Endodermal cell (in vitro differentiated cells): ENCODE data around the gene COL18A1. TPM values are rescaled to one million over a fixed set of nuclear protein-coding genes. Genes with fewer than 3 reads are reported as not detected.

Experiments used
- DNase-seq: peaks from one replicate; pipeline ENCODE4 v3.0.0-alpha.2; 2017
- H3K27ac ChIP-seq: 2 replicates; pipeline ENCODE4 v1.5.1; 2013; ENCODE audit warnings: mild to moderate bottlenecking, low read depth, low read length, moderate library complexity
- H3K27me3 ChIP-seq: 2 replicates; pipeline ENCODE4 v1.6.1; 2013; ENCODE audit warnings: mild to moderate bottlenecking, low read length, moderate library complexity; ENCODE audit not compliant: insufficient read depth, control insufficient read depth, poor library complexity, severe bottlenecking
- H3K36me3 ChIP-seq: 2 replicates; pipeline ENCODE4 v1.7.0; 2013; ENCODE audit warnings: mild to moderate bottlenecking, low read length, moderate library complexity; ENCODE audit not compliant: control insufficient read depth, insufficient read depth
- H3K4me1 ChIP-seq: one replicate; pipeline ENCODE4 v1.7.0; 2013; ENCODE audit warnings: low read length; ENCODE audit not compliant: control insufficient read depth, insufficient read depth
- H3K4me3 ChIP-seq: 2 replicates; pipeline ENCODE4 v1.5.1; 2013; ENCODE audit warnings: mild to moderate bottlenecking, low read length, moderate library complexity
- H3K9ac ChIP-seq: 2 replicates; pipeline ENCODE4 v1.6.1; 2013; ENCODE audit warnings: mild to moderate bottlenecking, low read length, moderate library complexity; ENCODE audit not compliant: poor library complexity, severe bottlenecking; ENCODE audit errors: extremely low read depth
- H3K9me3 ChIP-seq: 2 replicates; pipeline ENCODE4 v1.6.1; 2013; ENCODE audit warnings: mild to moderate bottlenecking, low read length, moderate library complexity; ENCODE audit not compliant: control insufficient read depth
- H3K27ac Mint-ChIP-seq: 2 replicates; pipeline ENCODE4 v1.8.0; 2020; ENCODE audit warnings: mixed read lengths
- H3K27me3 Mint-ChIP-seq: 2 replicates; pipeline ENCODE4 v1.8.0; 2021; ENCODE audit warnings: mild to moderate bottlenecking, mixed read lengths; ENCODE audit not compliant: insufficient read depth
- H3K36me3 Mint-ChIP-seq: 2 replicates; pipeline ENCODE4 v1.8.0; 2020; ENCODE audit warnings: low read depth, mixed read lengths
- H3K4me1 Mint-ChIP-seq: 2 replicates; pipeline ENCODE4 v1.8.0; 2020; ENCODE audit warnings: mixed read lengths
- H3K4me3 Mint-ChIP-seq: 2 replicates; pipeline ENCODE4 v1.8.0; 2020; ENCODE audit warnings: mild to moderate bottlenecking, moderate library complexity, mixed read lengths
- H3K9me3 Mint-ChIP-seq: 2 replicates; pipeline ENCODE4 v1.8.0; 2020; ENCODE audit warnings: mild to moderate bottlenecking, mixed read lengths
- CTCF ChIP-seq: fragments of 200-600 bp; sonication (generic); conservative IDR thresholded peaks from 2 replicates; pipeline ENCODE4 v1.5.0; 2021; ENCODE audit warnings: antibody characterized with exemption, mild to moderate bottlenecking
- WGBS, 2 experiments: methylation state at CpG; one replicate each; pipeline versions ENCODE4 v1.1.5 to v1.1.7; 2013; ENCODE audit warnings: missing lambda C conversion rate in 2 of 2, mixed read lengths in 1 of 2; ENCODE audit not compliant: insufficient coverage in 1 of 2, insufficient read length in 1 of 2; 5-methylcytosine and 5-hydroxymethylcytosine counted together
- total RNA-seq, 2 donors: library from RNA; stranded (reverse); fragmentation: NEBNext Ultra II Directional in 1 of 2; extraction: Animal tissue kit (Norgen Biotek cat#: 25700) in 1 of 2; gene quantifications; 2 replicates in 1 of 2; 3 replicates in 1 of 2; pipeline ENCODE4 v1.2.1, GENCODE V29; 2021

The COL18A1 gene
- total RNA-seq, 2 donors from 2014 or later: 332 to 398 TPM

GRCh38 chr21:45506836-45507522 lies 102.0 kb downstream of the COL18A1 start:
- H3K9me3 Mint-ChIP-seq: no peaks in the 10 kb centered on the region
- no peak for TF ChIP-seq CTCF
- peak; percentile 35 for DNase-seq
- H3K27ac ChIP-seq: no peak overlapping the region
- H3K4me3 ChIP-seq: no peak overlapping the region
- H3K4me1 ChIP-seq: no peaks in the 10 kb centered on the region
- H3K36me3 Mint-ChIP-seq: peaks cover 30% of the 10 kb centered on the region
- 84% methylated on average over 13 of the region's 13 CpGs; no CpG with 5 or more reads in 1 of the 2 experiments for WGBS, 2 experiments
- H3K4me3 Mint-ChIP-seq: no peak overlapping the region
- H3K4me1 Mint-ChIP-seq: no peaks in the 10 kb centered on the region
- H3K27me3 ChIP-seq: no peaks in the 10 kb centered on the region
- no peaks in the 10 kb centered on the region for H3K27me3 Mint-ChIP-seq
- no peaks in the 10 kb centered on the region for H3K9me3 ChIP-seq
- H3K36me3 ChIP-seq: peaks cover 8% of the 10 kb centered on the region
- H3K27ac Mint-ChIP-seq: no peak overlapping the region
- H3K9ac ChIP-seq: no peak overlapping the region

DNA sequence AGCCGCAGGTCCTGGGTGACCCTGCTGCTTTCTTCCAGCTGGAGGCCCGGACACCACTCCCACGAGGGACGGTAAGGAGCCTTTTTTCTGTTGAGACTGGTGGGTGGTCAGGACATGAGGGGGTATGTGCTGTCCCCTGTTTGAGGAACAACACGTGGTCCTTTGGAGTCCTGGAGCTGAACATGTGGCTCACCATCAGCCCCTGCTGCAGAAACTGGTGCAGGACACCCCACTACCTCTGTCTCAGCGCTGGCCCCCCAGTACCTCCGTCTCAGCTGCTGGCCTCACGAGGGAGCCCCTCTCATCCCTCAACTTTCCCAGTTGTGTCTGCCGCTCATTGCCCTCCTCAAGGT lies 102.5 kb downstream of the COL18A1 start:
- Mint-ChIP-seq H3K36me3 (peaks cover 25% of the 10 kb centered on the region), H3K27ac (no peak overlapping the region), H3K27me3 (no peaks in the 10 kb centered on the region), H3K4me3 (no peak overlapping the region), H3K9me3 (no peaks in the 10 kb centered on the region), H3K4me1 (no peaks in the 10 kb centered on the region)
- 93 to 100% methylated on average over 5 to 9 of the region's 9 CpGs for WGBS, 2 experiments
- Histone ChIP-seq H3K36me3 (peaks cover 4% of the 10 kb centered on the region), H3K9me3 (no peaks in the 10 kb centered on the region), H3K9ac (no peak overlapping the region), H3K27ac (no peak overlapping the region), H3K4me3 (no peak overlapping the region), H3K4me1 (no peaks in the 10 kb centered on the region), H3K27me3 (no peaks in the 10 kb centered on the region)
- no peak for DNase-seq
- no peak for TF ChIP-seq CTCF

GRCh38 chr21:45507888-45508508 lies 103.0 kb downstream of the COL18A1 start:
- no peaks in the 10 kb centered on the region for H3K4me1 Mint-ChIP-seq
- H3K36me3 Mint-ChIP-seq: peaks cover 20% of the 10 kb centered on the region
- no peaks in the 10 kb centered on the region for H3K27me3 Mint-ChIP-seq
- no peak overlapping the region for H3K27ac Mint-ChIP-seq
- H3K4me1 ChIP-seq: no peaks in the 10 kb centered on the region
- H3K9me3 Mint-ChIP-seq: no peaks in the 10 kb centered on the region
- DNase-seq: peak; percentile 40
- TF ChIP-seq CTCF: no peak
- no peak overlapping the region for H3K27ac ChIP-seq
- H3K36me3 ChIP-seq: no peaks in the 10 kb centered on the region
- WGBS, 2 experiments: 96 to 97% methylated on average over 3 of the region's 3 CpGs
- no peak overlapping the region for H3K4me3 ChIP-seq
- no peaks in the 10 kb centered on the region for H3K9me3 ChIP-seq
- no peaks in the 10 kb centered on the region for H3K27me3 ChIP-seq
- H3K9ac ChIP-seq: no peak overlapping the region
- H3K4me3 Mint-ChIP-seq: no peak overlapping the region
